DOHH2 (cell line): ENCODE data around the gene SCN8A.

ENCODE experiments used
- H3F3A ChIP-seq: fragments of 200-600 bp; sonication (generic), shearing (Covaris generic); 2 replicates; pipeline ENCODE4 v1.6.0; 2016; ENCODE audit warnings: antibody characterized with exemption, mild to moderate bottlenecking; ENCODE audit not compliant: control insufficient read depth, insufficient read depth
- H3K27ac ChIP-seq: fragments of 200-600 bp; sonication (generic); 2 replicates; pipeline ENCODE4 v1.5.1; 2014; ENCODE audit warnings: low read depth, mild to moderate bottlenecking, low read length, moderate library complexity
- H3K27me3 ChIP-seq: fragments of 200-600 bp; sonication (generic); 2 replicates; pipeline ENCODE4 v1.6.1; 2014; ENCODE audit warnings: mild to moderate bottlenecking, low read length, mixed read lengths; ENCODE audit not compliant: control insufficient read depth
- H3K36me3 ChIP-seq: fragments of 200-600 bp; sonication (generic); 2 replicates; pipeline ENCODE4 v1.6.1; 2014; ENCODE audit warnings: mild to moderate bottlenecking, low read length, moderate library complexity, mixed read lengths; ENCODE audit not compliant: control insufficient read depth
- H3K4me1 ChIP-seq: fragments of 200-600 bp; sonication (generic); 2 replicates; pipeline ENCODE4 v1.6.1; 2014; ENCODE audit warnings: mild to moderate bottlenecking, low read length, mixed read lengths; ENCODE audit not compliant: control insufficient read depth
- H3K4me2 ChIP-seq: fragments of 200-600 bp; sonication (generic); 2 replicates; pipeline ENCODE4 v1.6.0; 2014; ENCODE audit warnings: mild to moderate bottlenecking, low read length, moderate library complexity
- H3K4me3 ChIP-seq: fragments of 200-600 bp; sonication (generic); 2 replicates; pipeline ENCODE4 v1.5.1; 2014; ENCODE audit warnings: mild to moderate bottlenecking, low read length, mixed read lengths
- H3K79me2 ChIP-seq: fragments of 200-600 bp; sonication (generic); 2 replicates; pipeline ENCODE4 v1.6.1; 2014; ENCODE audit warnings: mild to moderate bottlenecking, low read length, mixed read lengths; ENCODE audit not compliant: control insufficient read depth
- H3K9me2 ChIP-seq: fragments of 200-600 bp; sonication (generic); replicated peaks from 2 replicates; pipeline ENCODE4 v1.6.1; 2014; ENCODE audit warnings: mild to moderate bottlenecking, low read length, mixed read lengths; ENCODE audit not compliant: control insufficient read depth
- H3K9me3 ChIP-seq: fragments of 200-600 bp; sonication (generic); 2 replicates; pipeline ENCODE4 v1.6.1; 2014; ENCODE audit warnings: antibody characterized with exemption, low read length, mixed read lengths; ENCODE audit not compliant: control insufficient read depth, insufficient read depth
- H4K20me1 ChIP-seq: fragments of 200-600 bp; sonication (generic); 2 replicates; pipeline ENCODE4 v1.6.0; 2014; ENCODE audit warnings: low read depth, mild to moderate bottlenecking, antibody characterized with exemption, low read length, moderate library complexity; ENCODE audit not compliant: control insufficient read depth, insufficient read depth
- EZH2phosphoT487 ChIP-seq: fragments of 200-600 bp; sonication (generic); IDR thresholded peaks from 2 replicates; pipeline ENCODE4 v1.6.1; 2017; ENCODE audit warnings: borderline replicate concordance, mild to moderate bottlenecking, antibody characterized with exemption, low read length, moderate library complexity, mixed read lengths
- TF ChIP-seq, protein P1 (sequence below): fragments of 200-600 bp; sonication (generic); IDR thresholded peaks from one replicate; pipeline ENCODE4 v1.5.1; 2014; ENCODE audit warnings: antibody characterized with exemption, mild to moderate bottlenecking, low read depth, low read length; ENCODE audit not compliant: poor library complexity, severe bottlenecking

Gene SCN8A

DNA sequence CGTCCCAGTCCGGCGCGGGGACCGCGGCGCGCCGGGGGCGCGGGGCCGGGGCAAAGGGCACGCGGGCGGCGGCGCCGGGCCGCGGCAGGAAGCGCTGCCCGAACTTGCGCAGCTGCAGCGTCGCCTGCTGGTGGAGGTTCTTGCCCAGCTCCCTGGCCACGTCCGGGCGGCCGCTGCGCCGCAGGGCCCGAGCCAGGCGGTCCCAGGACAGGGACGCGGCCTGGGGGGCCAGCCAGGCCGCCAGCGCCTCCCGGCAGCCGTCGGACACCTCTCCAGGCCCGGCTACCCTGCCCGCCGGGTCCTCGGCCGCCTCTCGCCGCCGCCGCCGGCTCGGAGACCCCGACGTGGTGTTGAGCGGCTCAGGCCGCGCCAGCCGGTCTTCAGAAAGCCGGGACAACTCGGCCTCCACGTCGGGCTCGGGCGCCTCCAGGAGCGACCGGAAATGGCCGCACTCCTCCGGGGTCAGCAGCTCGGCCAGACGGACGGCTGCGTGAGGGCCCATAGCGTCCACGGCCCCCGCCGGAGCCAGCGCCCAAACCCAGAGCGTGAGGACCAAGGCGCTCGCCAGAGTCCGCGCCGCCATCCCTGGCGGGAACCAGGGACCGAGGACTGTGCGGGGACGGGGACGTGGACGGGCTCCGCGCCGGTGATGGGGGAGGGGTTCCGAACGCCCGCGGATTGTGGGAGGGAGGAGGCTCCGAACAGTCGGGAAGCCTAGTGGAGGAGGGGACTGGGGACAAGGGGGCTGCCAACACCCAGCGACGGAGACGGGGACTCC lies 223.5 kb downstream of the SCN8A start:
- Histone ChIP-seq H3K4me2 (no peak overlapping the region), H3K4me1 (no peaks in the 10 kb centered on the region), H3K4me3 (no peak overlapping the region), H4K20me1 (no peaks in the 10 kb centered on the region), H3K9me3 (no peaks in the 10 kb centered on the region), H3F3A (no peaks in the 10 kb centered on the region), H3K36me3 (no peaks in the 10 kb centered on the region), H3K27me3 (0 out of 2 replicates have a peak, but pooled peaks cover 2% of the 10 kb centered on the region), H3K79me2 (no peaks in the 10 kb centered on the region), H3K27ac (no peak overlapping the region), H3K9me2 (no peaks in the 10 kb centered on the region)
- TF ChIP-seq, protein P1, sequence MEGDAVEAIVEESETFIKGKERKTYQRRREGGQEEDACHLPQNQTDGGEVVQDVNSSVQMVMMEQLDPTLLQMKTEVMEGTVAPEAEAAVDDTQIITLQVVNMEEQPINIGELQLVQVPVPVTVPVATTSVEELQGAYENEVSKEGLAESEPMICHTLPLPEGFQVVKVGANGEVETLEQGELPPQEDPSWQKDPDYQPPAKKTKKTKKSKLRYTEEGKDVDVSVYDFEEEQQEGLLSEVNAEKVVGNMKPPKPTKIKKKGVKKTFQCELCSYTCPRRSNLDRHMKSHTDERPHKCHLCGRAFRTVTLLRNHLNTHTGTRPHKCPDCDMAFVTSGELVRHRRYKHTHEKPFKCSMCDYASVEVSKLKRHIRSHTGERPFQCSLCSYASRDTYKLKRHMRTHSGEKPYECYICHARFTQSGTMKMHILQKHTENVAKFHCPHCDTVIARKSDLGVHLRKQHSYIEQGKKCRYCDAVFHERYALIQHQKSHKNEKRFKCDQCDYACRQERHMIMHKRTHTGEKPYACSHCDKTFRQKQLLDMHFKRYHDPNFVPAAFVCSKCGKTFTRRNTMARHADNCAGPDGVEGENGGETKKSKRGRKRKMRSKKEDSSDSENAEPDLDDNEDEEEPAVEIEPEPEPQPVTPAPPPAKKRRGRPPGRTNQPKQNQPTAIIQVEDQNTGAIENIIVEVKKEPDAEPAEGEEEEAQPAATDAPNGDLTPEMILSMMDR = no peak
- TF ChIP-seq EZH2phosphoT487 = no peak

DNA sequence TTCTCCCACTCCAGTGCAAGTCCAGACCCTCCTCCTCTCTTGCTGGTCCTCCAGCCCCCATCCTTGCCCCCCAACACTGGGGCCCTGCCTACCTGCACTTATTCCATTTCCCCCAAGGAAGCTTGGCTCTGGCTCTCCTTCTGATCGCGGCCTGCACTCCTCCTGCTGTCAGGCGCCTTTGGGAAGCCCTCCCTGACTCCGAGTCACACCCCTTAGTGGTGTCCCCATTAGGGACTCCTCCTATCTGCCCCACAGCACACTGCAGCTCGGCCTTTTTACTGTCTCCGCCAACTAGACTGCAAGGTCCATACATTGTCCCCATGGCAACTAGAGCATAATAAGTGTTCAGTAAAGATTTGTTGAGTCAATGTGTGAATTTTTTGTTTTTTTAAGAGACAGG lies 224.5 kb downstream of the SCN8A start:
- no peak overlapping the region for H3K4me2 ChIP-seq
- peaks cover 9% of the 10 kb centered on the region; the same call in 1 of the 2 replicates for H3K27me3 ChIP-seq
- H3F3A ChIP-seq = no peaks in the 10 kb centered on the region
- no peaks in the 10 kb centered on the region for H4K20me1 ChIP-seq
- TF ChIP-seq, protein P1 = no peak
- no peak for TF ChIP-seq EZH2phosphoT487
- H3K27ac ChIP-seq = no peak overlapping the region
- no peaks in the 10 kb centered on the region for H3K79me2 ChIP-seq
- no peaks in the 10 kb centered on the region for H3K9me3 ChIP-seq
- no peaks in the 10 kb centered on the region for H3K36me3 ChIP-seq
- H3K4me3 ChIP-seq = no peak overlapping the region
- H3K4me1 ChIP-seq = no peaks in the 10 kb centered on the region
- no peaks in the 10 kb centered on the region for H3K9me2 ChIP-seq

DNA sequence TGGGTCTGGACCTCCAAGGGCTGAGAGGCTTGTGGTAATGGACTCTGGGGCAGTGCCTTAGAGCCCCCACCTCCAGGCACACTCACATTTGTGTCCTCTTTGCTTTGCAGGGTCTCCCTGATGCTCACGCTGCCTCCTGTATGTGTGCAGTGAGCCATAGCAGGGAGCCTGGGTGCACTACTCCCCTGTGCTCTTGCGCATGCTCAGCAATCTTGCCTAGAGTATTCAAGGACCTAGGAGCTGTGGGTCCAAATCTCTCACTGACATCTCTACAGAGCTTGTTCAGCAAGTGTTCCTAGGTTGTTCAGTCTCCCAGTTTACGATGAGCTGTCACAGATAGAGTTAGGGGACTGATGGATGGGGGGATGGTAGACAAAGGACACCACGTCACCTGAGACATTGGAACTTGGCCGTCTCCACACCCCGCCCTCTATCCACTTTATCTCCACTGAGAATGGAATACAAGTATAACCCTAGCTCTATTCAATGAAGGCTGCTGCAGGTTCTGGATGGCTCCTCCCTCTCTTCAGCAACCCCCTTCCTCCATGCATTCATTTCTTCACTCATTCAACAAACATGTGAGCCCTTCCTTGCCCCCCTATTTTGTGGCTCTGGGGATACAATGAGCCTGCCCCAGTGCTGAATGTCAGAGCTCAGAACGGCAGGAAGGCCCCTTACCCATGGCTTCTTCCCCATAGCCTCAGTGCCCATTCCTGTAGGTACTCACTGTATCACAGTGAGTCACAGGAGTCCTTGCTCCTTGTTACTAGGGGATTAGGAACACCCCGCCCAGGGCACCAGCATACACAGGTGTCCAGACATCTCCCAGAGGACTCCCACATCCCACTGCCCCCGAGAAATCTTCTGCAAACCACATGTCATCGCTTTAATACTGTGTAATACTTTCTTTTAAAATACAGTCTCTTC lies 226.3 kb downstream of the SCN8A start:
- no peaks in the 10 kb centered on the region for H3K9me2 ChIP-seq
- H3K36me3 ChIP-seq = no peaks in the 10 kb centered on the region
- no peak for TF ChIP-seq EZH2phosphoT487
- TF ChIP-seq, protein P1 = no peak
- H3K27ac ChIP-seq = no peak overlapping the region
- no peaks in the 10 kb centered on the region for H3K9me3 ChIP-seq
- H3K4me1 ChIP-seq = no peaks in the 10 kb centered on the region
- H3K4me3 ChIP-seq = no peak overlapping the region
- peaks cover 10% of the 10 kb centered on the region; the same call in 1 of the 2 replicates for H3K27me3 ChIP-seq
- H3K79me2 ChIP-seq = no peaks in the 10 kb centered on the region
- H3F3A ChIP-seq = no peaks in the 10 kb centered on the region
- H3K4me2 ChIP-seq = no peak overlapping the region
- no peaks in the 10 kb centered on the region for H4K20me1 ChIP-seq
